Measurements from ENCODE around the gene ACD. TPM values are rescaled to one million over a fixed set of nuclear protein-coding genes. Genes with fewer than 3 reads are reported as not detected.
A peak's percentile ranks its signal among the peaks of the same experiment; 100 is the strongest.

Gene ACD
- total and polyA plus RNA-seq, 9 of the 15 experiments (the other 6 are each of a cell fraction or from before 2014, with no cell fraction given) = 4.2 to 47.4 (median 19.2) TPM

GRCh38 chr16:67666559-67667452, 6.7 kb upstream of the ACD start, which contains the start of the genes C16orf86 and ENKD1 (continued):
- TF ChIP-seq ATF6 (CRISPR knock-in tag; IDR thresholded peaks at IDR 0.05) (no peak), CBX1 (IDR thresholded peaks at IDR 0.05; ENCODE audit: low read depth) (no peak), FOXK1 (CRISPR knock-in tag; IDR thresholded peaks at IDR 0.05; ENCODE audit: borderline replicate concordance) (no peak), ILF3 (IDR thresholded peaks at IDR 0.05; ENCODE audit: borderline replicate concordance) (no peak), ZBTB1 (CRISPR knock-in tag; IDR thresholded peaks at IDR 0.05; ENCODE audit: borderline replicate concordance, low read depth) (no peak), SREBF1 (IDR thresholded peaks at IDR 0.05; ENCODE audit: borderline replicate concordance, low read depth, low read length) (no peak), GMEB1 (CRISPR knock-in tag; IDR thresholded peaks at IDR 0.05) (peak; percentile 30; the same call in 1 of the 2 replicates), ZMIZ1 (IDR thresholded peaks at IDR 0.05; ENCODE audit: low read depth in 2 of 2, low read length in 2 of 2) (no peak), NUFIP1 (IDR thresholded peaks at IDR 0.05; ENCODE audit: partially characterized antibody) (no peak), ZNF707 (CRISPR knock-in tag; conservative IDR thresholded peaks at IDR 0.05) (no peak), NFIX (CRISPR knock-in tag; IDR thresholded peaks at IDR 0.05; ENCODE audit: low read depth) (no peak), ZNF143 (CRISPR knock-in tag; IDR thresholded peaks at IDR 0.05) (peak; percentile 92), ZNF133 (CRISPR knock-in tag; IDR thresholded peaks at IDR 0.05) (no peak), ZNF518B (CRISPR knock-in tag; IDR thresholded peaks at IDR 0.05) (no peak), FOXJ3 (CRISPR knock-in tag; IDR thresholded peaks at IDR 0.05) (no peak), EP400 (IDR thresholded peaks at IDR 0.05) (no peak)

Measured in K562 (cell line).